Glomerular endothelial cell (primary cell): ENCODE data around the gene OSBPL9. TPM values are rescaled to one million over a fixed set of nuclear protein-coding genes. Genes with fewer than 3 reads are reported as not detected.

Source experiments
- DNase-seq: peaks from one replicate; pipeline ENCODE4 v3.0.0-alpha.2; 2011; ENCODE audit warnings: low read depth, low spot score; ENCODE audit errors: extremely low read depth
- total RNA-seq: library from RNA; depleted of rRNA; stranded (reverse); fragments of >200 nt; gene quantifications from 2 replicates; pipeline ENCODE4 v1.2.3, GENCODE V29; 2015

Gene OSBPL9, protein sequence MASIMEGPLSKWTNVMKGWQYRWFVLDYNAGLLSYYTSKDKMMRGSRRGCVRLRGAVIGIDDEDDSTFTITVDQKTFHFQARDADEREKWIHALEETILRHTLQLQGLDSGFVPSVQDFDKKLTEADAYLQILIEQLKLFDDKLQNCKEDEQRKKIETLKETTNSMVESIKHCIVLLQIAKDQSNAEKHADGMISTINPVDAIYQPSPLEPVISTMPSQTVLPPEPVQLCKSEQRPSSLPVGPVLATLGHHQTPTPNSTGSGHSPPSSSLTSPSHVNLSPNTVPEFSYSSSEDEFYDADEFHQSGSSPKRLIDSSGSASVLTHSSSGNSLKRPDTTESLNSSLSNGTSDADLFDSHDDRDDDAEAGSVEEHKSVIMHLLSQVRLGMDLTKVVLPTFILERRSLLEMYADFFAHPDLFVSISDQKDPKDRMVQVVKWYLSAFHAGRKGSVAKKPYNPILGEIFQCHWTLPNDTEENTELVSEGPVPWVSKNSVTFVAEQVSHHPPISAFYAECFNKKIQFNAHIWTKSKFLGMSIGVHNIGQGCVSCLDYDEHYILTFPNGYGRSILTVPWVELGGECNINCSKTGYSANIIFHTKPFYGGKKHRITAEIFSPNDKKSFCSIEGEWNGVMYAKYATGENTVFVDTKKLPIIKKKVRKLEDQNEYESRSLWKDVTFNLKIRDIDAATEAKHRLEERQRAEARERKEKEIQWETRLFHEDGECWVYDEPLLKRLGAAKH
- 70.8 and 72.6 TPM in 2 replicates for total RNA-seq

DNA sequence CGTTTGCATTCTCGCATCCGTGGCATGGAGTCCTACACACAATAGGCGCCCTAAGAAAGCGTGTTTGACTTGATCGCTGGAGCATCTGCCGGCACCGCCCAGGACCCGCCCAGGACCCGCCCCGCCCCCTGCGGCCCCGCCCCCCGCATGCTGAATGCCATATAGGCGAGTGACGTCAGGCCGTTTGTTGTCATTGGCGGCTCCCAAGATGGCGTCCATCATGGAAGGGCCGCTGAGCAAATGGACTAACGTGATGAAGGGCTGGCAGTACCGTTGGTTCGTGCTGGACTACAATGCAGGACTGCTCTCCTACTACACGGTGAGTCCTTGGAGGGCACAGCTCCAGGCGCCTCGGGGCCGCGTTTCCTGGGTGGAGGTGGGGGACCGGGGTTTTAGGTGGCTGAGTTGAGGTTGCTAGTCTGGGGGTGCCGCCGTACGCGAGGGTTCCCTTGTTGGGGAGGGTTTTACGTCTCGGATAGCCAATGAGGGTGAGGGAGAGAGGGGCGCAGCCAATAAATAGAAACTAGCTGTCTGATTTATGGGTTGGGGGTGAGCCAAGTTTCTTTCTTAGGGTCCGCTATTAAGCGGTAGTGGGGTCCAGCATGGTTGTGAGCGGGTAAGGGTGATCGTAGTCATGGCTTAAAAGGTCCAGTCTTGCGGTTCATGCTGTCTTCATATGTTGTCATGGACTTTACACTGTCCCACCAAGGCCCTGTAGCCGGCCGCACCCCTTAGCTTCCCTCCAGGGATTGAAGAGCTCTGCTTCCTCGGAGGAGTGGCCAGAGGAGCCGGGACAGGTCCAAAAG, at the start of gene OSBPL9:
OSBPL9 (plus strand) TSS at position 190 of the 806 bp plus-strand sequence; CDS start at position 209, 19 bp downstream.
- peak; percentile 73 for DNase-seq

DNA sequence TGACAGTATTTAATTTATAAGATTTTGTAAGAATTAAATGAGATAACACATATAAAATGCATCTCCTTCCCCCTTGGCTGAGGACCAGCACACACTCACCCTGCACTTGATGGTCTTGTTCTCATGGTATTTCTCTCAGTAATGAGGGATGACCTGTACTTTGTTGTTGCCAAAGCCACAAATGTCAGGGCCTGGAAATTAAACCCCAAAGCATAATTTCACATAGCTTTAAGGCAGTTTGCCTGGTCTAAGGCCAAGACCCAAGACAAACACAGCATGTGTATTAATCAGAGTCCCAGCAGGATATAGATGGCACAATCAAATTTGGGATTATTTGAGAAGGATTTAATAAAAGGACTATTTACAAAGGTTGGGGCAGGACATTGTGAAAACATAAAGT, 49.2 kb upstream of the OSBPL9 start:
- no peak for DNase-seq

DNA sequence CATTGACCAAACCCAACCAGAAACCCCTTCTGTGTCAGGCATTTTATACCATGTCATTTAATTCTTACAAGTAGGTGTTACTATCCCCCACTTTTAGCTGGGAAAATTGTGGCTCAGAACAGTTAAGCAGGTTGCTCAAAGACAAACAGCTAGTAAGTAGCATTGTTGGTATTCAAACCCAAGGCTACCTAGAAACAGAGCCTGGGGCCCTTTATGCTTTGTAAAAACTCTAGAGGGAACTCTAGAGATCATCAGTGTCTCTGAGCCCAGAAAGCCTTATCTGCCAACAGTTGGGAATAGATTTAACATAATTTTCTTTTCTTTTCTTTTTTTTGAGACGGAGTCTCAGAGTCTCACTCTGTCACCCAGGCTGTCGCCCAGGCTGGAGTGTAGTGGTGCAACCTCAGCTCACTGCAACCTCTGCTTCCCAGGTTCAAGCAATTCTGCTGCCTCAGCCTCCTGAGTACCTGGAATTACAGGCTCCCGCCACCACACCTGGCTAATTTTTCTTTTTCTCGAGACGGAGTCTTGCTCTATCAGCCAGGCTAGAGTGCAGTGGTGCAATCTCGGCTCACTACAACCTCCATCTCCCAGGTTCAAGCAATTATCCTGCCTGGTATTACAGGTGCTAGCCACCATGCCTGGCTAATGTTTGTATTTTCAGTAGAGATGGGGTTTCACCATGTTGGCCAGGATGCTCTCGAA, 48.5 kb upstream of the OSBPL9 start:
- DNase-seq: no peak

DNA sequence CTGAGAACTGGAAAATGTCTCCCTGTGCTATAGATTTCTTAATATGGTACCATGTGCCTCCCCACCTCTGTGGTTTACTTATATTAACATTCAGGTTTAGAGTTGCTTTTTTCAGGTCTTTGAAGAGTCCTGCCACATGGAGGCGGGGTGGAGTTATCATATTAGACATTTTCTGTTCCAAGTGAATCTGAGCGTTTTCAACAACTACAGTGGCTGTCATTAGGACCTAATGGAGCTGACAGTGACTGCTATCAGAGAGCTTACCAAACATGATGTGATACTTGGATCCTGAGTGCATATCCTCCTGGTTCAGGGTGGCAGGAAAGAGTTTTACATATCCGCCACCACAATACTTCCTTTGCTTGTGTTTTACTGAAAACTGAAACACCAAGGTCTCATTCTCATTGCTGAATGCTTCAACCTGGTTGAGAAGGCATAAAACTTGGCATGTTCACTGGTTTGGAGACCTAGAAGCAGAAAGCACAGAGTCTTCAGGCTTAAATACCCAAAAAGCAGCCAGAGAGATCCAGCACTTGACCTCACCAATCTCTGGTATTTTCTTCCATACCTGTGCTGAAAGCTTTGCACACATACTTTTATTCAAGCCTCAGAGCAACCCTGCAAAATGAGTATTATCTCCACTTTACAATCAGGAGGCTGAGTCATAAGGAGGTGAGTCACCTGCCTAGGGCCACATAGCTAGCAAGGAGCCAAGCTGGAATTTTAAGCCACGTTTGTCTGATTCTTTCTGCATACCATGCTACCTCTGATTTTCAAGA, 47.4 kb upstream of the OSBPL9 start:
- DNase-seq: peak; percentile 47

DNA sequence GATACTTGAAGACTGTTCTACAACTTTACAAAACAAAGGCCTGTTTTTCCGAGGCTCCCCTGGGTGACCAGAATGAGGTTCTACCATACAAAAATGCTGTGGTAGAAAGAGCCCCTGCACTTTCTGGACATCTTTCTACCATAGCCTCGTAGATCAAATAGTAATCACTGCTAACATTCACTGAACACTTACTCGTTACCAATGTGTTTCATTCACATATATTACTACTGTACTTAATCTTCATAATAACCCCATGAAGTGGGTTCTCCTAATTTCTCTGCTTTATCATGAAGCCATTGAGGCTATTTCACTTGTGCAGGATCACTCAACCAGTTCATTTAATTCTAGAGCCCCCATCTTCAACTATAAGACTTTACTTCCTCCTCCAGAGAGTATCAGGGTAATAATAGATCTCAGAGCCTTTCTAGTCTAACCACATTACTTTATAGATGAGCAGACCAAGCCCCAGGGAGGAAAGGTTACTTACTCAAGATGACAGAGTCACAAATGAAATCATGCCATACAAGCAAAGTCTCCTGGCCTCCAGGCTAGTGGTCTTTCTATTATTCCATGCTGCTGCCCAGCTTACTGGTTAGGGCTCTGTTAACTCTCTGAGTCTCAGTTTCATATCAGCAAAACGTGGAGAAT, 46.7 kb upstream of the OSBPL9 start:
- DNase-seq: no peak

DNA sequence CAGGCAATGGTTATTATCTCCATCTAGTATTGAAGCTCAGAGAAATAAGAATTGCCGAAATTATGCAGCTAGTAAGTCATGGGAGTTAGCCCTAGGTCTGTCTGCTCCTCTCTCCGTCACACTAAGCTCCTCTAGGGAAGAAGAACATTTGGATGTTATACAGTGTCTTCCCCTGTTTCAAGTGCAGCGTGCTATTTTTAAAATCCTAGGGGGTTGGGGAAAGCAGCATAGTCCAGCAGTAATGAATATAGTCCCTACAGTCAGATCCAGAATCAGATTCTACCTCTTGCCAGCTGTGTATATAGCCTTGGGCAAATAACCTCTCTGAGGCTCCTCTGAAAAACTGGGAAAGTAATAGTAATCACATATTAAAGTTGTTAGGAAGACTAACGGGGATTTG, 44.5 kb upstream of the OSBPL9 start:
- no peak for DNase-seq

DNA sequence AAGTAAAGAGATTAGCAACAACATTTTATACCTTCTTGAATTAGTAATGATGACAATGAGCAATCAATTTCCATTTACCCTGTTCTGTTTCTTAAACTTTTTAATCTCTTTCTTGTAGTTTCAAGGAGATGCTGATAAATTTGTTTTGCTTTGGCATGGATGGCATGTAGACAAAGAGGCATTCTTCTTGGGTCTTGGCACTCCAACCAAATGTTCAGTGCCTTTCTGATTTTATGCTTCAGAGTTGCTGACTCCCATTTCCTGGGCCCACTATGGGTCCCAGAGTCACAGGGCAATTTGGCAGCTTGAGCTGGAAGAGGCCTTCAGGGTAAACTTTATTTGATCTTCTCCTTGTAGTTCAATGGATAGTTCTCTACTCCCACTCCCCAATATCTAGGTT, 42.1 kb upstream of the OSBPL9 start:
- no peak for DNase-seq

DNA sequence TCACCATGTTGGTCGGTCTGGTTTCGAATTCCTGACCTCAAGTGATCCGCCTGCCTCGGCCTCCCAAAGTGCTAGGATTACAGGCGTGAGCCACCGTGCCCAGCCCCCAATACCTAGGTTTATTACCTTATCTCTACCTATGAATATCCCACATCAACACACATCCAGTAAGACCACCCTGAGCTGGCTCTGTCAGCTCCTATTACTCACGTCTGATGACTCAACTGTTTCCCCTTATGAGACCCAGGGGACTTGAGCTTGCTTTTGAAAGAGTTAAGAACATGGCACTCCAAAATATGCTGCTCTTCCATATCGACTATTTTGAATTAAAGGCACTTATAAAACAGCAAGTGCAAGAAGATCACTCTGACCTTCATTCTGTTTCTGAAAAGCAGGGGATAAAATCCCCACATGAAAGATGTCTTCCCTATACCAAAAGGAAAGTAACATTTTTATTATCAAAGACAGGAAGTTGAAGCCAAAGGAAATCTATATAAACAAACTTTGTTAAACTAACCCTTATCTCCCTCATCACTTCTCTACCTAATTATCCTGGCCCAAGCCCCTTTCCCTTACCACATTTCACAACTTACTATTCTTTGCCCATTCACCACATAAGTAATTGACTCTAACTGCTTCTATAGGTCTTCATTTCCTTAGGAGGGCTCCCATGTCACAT, 41.3 kb upstream of the OSBPL9 start:
- DNase-seq: no peak

DNA sequence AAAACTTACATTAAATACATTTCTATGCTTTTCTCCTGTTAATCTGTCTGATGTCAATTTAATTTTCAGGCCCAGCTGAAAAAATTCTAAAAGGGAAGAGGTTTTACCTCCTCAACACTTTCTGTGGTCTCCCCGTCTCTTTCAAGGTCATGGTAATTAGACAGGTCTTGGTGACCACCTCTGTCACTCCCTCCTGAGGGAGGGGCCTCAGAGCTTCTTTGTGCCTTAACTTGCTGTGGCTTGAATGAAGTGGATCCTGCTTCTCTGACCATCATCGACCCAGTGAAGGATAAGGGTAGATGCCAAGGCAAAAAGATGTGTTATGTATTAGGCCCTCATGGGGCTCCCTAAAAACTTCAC, 40.8 kb upstream of the OSBPL9 start:
- no peak for DNase-seq

DNA sequence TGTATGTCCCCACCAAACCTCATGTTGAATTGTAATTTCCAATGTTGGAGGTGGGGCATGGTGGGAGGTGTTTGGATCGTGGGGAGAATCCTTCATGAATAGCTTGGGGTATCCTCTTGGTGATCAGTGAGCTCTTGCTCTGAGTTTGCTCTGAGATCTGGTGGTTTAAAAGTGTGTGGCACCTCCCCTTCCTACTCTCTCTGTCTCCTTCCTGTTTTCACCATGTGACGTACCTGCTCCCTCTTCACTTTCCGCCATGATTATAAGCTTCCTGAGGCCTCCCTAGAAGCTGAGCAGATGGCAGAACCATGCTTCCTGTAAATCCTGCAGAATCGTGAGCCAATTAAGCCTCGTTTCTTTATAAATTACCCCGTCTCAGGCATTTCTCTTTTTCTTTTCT, 40.0 kb upstream of the OSBPL9 start:
- no peak for DNase-seq

DNA sequence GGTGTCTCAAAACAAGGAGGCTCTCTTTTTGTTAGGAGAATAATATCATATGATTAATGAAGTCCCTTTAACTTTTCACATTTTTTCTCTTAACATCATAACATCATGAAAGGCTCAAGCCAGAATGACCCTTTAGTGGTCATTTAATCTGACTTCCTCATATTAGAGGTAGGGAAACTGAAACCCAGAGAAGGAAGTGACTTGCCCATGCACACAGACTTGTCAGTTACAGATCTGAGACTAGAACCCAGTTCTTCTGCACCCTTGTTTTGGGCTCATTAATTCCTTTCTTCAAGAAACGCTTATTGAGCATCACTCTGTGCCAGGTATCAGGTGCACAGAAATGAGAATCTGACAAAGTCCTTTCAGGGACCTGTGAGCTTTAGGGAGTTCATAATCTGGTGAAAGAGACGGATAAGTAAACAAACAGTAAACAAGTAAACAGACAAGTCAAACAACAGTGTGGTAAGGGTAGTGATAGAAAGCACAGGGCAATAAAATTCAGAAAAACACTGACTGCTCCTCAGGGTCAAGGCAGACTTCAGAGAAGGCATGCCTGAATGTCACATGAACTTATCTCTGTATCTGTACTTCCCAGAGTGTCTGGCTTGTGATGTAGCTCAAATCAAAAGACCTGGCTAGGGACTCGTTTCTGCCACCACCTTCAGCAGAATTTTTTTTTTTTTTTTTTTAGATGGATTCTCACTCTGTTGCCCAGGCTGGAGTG, 38.3 kb upstream of the OSBPL9 start:
- DNase-seq: no peak

DNA sequence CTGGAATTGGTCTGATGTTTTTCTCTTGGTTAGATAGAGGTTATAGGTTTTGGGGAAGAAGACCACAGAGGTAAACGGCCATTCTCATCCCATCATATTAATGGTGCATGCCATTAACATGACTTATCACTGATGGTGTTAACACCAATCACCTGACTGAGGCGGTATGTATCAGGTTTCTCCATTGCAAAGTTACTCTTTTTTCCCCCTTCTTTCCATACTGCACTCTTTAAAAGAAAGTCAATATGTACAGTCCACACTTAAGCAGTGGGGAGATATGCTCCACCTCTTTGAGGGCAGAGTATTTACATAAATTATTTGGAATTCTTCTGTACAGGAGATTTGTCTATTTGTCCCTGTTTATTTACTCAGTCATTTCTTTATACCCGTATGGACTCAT, 35.7 kb upstream of the OSBPL9 start:
- DNase-seq: no peak

DNA sequence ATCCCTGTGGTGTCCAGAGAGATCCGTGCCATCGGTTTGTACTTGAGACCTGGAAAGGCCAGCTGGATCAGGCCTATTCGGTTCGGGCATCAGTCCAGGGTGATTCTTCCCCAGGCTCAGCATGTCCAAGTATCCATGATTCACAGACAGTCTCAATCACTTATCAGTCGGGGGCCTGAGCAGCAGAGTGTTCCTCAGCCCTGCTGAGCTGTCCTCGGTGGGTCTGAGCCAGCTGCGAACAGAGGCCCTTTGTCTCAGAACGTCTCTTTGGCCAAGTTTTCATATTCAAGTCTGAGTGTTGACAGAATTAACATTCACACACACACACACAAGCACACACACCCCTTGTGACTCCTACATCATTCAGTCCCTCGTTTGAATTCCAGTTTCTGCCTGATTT, 33.4 kb upstream of the OSBPL9 start:
- DNase-seq: no peak

DNA sequence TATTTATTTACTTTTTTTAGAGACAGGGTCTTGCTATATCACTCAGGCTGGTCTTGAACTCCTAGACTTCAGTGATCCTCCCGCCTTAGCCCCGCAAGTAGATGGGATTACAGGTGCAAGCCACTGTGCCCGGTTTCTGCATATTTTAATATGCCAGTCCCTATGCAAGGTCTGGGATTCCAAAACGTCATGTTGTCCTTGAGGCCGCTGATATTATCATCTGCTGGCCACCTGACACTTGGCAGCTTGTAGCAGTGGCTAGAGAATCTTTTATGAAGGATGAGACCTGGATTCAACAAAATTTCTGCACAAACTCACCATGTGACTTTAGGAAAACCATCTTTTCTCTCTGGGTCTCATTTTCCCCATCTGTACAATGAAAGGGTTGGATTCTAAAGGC, 32.9 kb upstream of the OSBPL9 start:
- DNase-seq: no peak

DNA sequence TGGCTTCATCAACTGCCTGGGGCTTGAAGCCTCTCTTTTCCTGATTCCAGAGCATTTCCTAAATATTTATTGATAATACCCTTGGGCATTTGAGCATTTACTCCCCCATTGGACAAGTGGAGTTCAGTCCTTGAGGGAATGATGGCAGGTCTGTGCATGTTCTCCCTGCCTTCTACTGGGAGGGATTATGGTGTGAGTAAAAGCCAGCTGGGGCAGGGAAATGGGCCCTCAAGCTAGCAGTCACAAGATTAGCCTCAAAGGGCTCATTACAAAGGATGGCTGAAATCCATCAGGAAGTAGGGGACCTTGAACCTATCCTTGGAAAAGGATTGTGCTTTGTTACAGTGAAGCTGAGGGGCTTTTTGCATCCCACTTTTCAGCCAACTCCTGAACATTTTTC, 24.2 kb upstream of the OSBPL9 start:
- DNase-seq: no peak

DNA sequence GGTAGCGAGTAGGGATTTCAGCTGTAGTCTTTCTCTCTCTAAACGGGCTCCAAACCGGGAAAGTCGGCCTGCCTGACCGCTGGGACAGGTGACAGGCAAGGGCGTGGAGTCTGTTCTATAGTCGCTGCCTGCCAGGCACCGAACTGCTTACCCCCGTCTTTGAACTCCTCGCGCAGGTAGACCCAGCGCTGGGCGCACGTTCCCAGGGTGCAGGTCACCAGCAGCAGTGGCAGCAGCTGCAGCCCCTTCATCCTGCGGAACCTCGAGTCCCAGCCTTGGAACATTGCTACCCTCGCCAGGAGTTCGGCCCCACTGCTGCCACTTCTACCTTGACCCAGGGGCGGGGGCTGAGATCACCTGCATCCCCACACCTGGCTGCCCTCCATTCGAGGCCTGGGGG, 22.2 kb upstream of the OSBPL9 start:
- DNase-seq: no peak

DNA sequence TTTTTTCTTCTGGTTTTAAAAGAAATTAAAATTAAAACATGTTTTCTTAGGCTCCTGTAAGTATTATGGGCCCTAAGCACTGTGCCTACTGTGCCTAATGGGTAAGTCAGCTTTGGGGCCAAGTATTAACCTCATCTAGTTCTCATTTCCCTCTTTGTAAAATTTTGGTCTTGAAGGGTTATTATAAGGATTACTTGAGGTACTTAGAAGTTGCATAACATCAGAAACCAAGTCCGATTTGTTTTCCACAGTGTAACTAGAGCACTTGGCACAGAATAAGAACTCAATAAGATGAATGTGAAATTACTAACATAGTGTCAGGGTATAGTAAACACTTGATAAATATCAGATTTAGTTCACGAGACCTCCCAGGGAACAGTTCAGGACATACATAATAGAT, 16.4 kb upstream of the OSBPL9 start:
- no peak for DNase-seq

DNA sequence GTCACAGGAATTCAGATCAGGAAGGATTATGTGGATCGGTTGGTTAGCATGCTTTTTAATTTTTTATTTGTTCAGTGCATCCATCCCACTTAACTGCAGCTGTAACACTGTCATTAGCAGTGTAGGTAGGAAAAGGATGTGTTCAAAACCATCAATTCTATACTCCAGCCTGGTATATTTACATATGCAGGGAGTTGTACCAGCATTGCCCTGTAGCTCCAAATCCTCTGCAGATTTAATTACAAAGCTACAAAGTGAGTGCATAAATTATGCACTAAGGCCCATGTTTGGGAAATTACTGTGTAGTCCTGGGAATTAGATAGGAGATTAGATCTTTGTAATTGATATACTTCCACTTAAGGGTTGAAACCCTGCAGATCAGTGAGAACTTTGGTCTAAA, 15.9 kb upstream of the OSBPL9 start:
- DNase-seq: no peak
